RCC 7860 (cell line): ENCODE results near the gene ABHD13.
"Not testable (repeated sequence)": the region's sequence is repeated elsewhere in the genome, so short reads cannot be mapped to it uniquely, and the experiment has no call there.

Source experiments
- DNase-seq: peaks from one replicate; pipeline ENCODE4 v3.0.0-alpha.2; 2015; ENCODE audit warnings: low spot score
- FAIRE-seq: peaks from 2 replicates; lab custom pipeline; 2012; peaks lifted over from hg19 to GRCh38; lab: Jason Lieb, UNC

ABHD13 gene

DNA sequence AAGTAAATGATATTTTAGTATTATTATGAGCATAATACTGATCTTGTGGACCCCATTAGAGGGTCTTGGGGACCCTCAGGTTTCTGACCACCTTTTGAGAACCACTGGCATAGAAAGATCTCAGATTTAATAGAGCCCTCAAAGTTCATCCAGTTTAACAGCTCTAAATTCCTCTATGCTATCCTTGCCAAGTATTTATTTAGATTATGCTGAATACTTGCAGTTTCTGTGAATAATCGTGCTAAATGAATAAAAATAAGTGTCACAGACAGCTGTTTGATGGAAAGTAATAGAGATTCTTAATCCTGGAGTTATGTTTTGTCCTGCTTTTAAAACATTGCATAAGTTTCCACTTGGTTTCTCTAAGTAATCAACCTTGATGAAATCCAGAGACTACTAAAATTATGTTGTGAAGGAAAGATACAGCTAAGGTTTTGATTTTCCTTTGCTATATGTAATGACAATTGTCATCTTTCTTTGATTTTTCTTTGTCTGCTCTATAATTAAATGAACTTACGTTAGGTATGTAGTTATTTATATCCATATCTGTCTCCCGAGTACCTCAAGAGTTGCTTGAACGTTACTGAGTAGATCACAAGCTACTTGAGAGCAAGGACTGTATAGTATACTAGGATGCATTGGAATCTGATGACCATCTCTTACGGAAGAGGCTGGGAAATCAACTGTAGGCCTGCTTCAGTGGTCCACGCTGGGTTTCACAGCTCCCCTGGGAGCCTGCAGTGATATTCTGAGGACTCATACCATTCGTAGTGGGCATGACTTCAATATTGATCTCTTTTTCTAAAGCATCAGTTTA, 5.7 kb downstream of the ABHD13 start:
- FAIRE-seq = no peak
- no peak for DNase-seq

DNA sequence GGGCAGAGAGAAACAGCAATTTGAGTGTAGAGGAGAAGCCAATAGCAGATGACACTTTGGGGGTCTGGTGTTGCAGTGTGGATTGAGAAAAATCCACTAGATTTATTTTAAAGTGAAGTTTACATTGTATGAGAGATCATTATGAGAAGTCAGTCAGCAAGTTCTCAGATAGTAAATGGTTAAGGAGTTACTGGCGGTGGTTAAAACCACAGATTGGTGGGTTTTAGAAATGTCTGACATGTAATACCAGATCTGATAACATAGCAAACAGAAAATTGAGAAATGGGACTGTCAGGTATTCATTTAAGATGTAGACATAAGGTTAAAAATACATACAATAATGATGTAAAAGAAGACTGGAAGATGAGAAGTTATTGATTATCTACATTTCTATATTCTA, 7.2 kb downstream of the ABHD13 start:
- no peak for FAIRE-seq

GRCh38 chr13:108226184-108226583, 8.0 kb downstream of the ABHD13 start:
- no peak for FAIRE-seq

More for the DNA sequence above, 7.2 kb downstream of the ABHD13 start:
- no peak for DNase-seq

GRCh38 chr13:108227651-108228272, 9.6 kb downstream of the ABHD13 start:
- peak; percentile 80 for FAIRE-seq
- DNase-seq = no peak

More at GRCh38 chr13:108226184-108226583, 8.0 kb downstream of the ABHD13 start:
- DNase-seq = no peak

DNA sequence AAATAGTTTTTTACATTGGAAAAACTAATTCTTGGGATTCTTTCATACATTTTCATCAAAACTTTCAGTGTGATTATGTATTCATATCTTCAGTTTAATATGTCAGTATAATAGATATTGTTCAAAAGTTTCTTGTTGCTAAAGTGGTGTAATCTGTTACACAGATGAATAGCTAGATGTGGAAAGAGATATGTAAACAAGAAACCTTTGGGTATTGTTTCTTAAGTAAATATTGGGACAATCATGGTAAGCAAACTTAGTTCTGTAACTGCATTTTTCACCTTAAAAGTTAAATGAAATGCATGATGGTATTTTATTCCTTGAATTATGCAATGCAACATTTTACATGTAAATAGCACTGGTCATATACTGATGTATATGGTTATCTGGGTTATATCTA, 12.2 kb downstream of the ABHD13 start:
- FAIRE-seq (no peak), DNase-seq (no peak)

GRCh38 chr13:108249150-108249549, 31.0 kb downstream of the ABHD13 start:
- no peak for DNase-seq
- no peak for FAIRE-seq

DNA sequence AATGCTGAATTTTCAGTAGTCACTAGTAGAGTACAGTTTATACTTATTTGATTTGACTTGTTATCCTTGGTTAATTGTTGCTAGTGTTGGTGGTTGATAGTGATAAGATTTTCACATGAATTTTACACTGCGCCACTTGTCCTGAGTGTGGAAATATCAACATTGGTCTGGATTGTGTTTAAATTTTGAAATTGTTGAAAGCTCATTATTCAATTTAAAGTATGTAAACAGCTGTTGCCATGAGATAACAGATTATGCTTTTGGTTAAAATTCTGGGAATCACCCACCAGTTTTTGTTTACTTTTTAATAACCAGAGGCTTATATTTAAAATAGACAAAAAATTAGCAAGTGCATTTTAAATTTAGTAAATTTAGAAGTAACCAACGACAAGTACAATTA, 39.1 kb downstream of the ABHD13 start:
- DNase-seq (no peak), FAIRE-seq (no peak)

GRCh38 chr13:108263621-108264355, 45.6 kb downstream of the ABHD13 start:
- FAIRE-seq = no peak

GRCh38 chr13:108266321-108266990, 48.3 kb downstream of the ABHD13 start:
- no peak for DNase-seq
- no peak for FAIRE-seq

More at GRCh38 chr13:108263621-108264355, 45.6 kb downstream of the ABHD13 start:
- no peak for DNase-seq

GRCh38 chr13:108267347-108267746, 49.2 kb downstream of the ABHD13 start:
- DNase-seq (no peak), FAIRE-seq (no peak)

DNA sequence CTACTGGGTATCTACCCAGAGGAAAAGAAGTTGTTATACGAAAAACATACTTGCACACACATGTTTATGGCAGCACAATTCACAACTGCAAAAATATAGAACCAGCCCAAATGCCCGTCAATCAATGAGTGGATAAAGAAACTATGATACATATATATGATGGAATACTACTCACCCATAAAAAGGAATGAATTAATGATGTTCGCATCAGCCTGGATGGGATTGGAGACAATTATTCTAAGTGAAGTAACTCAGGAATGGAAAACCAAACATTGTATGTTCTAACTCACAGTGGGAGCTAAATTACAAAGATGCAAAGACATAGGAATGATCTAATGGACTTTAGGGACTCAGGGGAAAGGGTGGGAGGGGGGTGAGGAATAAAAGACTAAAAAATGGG, 49.7 kb downstream of the ABHD13 start:
- not testable (repeated sequence) for DNase-seq, FAIRE-seq

- no peak for FAIRE-seq
- DNase-seq = no peak
Measured at GRCh38 chr13:108268466-108269112, 50.4 kb downstream of the ABHD13 start.

DNA sequence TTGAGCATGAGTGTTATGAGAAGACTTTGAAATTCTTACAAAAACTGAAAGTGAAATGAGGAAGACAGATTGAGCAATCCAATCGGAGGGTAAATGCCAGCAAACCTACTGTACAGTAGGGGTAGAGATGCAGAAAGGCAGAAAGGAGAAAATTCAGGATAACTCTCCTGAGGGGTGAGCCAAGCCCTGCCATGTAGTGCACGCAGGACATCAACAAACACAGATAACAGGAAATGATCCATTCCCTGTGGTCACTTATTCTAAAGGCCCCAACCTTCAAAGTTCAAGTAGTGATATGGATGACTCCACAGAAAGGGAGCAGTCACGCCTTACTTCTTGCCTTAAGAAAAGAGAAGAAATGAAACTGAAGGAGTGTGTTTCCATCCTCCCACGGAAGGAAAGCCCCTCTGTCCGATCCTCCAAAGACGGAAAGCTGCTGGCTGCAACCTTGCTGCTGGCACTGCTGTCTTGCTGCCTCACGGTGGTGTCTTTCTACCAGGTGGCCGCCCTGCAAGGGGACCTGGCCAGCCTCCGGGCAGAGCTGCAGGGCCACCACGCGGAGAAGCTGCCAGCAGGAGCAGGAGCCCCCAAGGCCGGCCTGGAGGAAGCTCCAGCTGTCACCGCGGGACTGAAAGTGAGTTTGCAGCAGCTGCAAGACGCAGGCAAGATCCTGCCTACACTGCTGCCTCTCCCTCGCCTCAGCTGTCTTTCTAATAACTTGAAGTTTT, 51.6 kb downstream of the ABHD13 start, which contains the start of gene TNFSF13B:
Gene TNFSF13B, plus strand, starts transcription at position 118 of the 728 bp plus-strand sequence. Its CDS starts 178 bp downstream, at position 296.
- FAIRE-seq = no peak

DNA sequence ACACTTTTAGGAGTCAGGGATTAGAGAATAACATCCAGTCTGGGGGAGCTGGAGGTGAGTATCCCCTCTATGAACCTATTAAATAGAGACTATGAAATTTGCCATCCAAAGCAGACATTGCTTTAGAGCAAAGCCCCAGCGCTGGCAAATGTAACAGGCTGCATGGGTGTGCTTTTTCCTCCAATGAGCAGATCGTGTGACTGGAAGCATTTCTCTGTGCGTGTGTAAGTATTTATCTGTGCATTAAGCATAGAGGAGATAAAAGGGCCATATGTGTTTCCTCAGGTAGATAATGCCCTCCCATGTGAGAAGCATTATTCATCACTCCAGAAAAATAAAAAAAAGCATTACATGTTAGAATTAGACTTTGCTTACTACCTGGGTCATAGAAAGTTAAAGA, 52.2 kb downstream of the ABHD13 start:
- DNase-seq (no peak), FAIRE-seq (no peak)

More for the DNA sequence above, 51.6 kb downstream of the ABHD13 start, which contains the start of gene TNFSF13B:
- peak; percentile 7 for DNase-seq

- DNase-seq = no peak
Measured at GRCh38 chr13:108272333-108272732, 54.1 kb downstream of the ABHD13 start.

GRCh38 chr13:108273429-108274118, 55.4 kb downstream of the ABHD13 start:
- FAIRE-seq (no peak), DNase-seq (no peak)

More at GRCh38 chr13:108272333-108272732, 54.1 kb downstream of the ABHD13 start:
- FAIRE-seq = no peak

- no peak for DNase-seq
Measured at GRCh38 chr13:108274718-108275117, 56.5 kb downstream of the ABHD13 start.

GRCh38 chr13:108276060-108276459, 57.9 kb downstream of the ABHD13 start:
- DNase-seq (no peak), FAIRE-seq (no peak)

More at GRCh38 chr13:108274718-108275117, 56.5 kb downstream of the ABHD13 start:
- no peak for FAIRE-seq

DNA sequence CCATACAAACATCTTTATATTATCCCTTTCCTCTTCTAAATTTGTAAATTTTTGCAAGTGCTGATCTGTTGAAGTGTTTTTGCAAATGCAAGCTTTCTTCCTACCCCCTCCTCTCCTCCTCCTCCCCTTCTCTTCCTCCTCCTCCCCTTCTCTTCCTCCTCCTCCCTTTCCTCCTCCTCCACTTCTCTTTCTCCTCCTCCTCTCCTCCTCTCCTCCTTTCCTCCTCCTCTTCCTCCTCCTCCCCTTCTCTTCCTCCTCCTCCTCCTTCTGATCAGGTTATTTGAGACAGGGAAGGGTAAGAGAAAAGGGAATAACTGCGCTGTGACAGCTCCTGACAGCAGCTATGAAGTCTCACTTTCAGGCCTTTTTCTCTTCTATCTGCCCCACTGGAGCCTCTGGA, 60.3 kb downstream of the ABHD13 start:
- FAIRE-seq (no peak), DNase-seq (no peak)
